ENCODE results near the gene TRIM52. TPM values are rescaled to one million over a fixed set of nuclear protein-coding genes. Genes with fewer than 3 reads are reported as not detected.

The TRIM52 gene
- total RNA-seq, 4 donors from 2014 or later = 15.1 to 33.3 (median 24.1) TPM

DNA sequence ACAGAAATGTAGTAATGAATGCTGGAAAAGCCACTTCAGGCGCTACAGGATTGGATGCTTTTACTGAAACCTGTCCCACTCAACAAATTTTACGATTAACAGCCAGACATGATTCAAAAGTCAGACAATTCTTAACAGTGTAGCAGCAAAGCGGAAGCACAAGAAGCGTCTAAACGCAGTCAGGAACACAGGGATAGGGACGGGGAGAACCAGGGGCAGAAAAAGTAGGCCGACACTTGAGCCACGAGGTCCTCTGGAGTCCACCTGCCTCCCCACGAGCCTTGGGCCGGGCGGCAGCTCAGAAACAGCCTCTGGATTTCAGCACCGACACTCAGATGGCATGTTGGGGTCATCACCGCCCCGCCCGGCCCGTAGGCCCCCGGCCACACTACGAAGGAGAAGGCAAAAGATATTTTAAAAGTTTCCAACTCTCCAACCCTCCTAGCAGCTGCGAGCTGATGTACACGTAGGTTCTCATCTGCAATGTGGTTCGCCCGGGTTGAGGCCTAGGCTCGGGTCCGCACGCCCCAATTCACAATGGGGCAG lies 17.9 kb downstream of the TRIM52 start:
- TF ChIP-seq, protein P1, sequence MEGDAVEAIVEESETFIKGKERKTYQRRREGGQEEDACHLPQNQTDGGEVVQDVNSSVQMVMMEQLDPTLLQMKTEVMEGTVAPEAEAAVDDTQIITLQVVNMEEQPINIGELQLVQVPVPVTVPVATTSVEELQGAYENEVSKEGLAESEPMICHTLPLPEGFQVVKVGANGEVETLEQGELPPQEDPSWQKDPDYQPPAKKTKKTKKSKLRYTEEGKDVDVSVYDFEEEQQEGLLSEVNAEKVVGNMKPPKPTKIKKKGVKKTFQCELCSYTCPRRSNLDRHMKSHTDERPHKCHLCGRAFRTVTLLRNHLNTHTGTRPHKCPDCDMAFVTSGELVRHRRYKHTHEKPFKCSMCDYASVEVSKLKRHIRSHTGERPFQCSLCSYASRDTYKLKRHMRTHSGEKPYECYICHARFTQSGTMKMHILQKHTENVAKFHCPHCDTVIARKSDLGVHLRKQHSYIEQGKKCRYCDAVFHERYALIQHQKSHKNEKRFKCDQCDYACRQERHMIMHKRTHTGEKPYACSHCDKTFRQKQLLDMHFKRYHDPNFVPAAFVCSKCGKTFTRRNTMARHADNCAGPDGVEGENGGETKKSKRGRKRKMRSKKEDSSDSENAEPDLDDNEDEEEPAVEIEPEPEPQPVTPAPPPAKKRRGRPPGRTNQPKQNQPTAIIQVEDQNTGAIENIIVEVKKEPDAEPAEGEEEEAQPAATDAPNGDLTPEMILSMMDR (IDR thresholded peaks at IDR 0.05; ENCODE audit: low read depth) = no peak

DNA sequence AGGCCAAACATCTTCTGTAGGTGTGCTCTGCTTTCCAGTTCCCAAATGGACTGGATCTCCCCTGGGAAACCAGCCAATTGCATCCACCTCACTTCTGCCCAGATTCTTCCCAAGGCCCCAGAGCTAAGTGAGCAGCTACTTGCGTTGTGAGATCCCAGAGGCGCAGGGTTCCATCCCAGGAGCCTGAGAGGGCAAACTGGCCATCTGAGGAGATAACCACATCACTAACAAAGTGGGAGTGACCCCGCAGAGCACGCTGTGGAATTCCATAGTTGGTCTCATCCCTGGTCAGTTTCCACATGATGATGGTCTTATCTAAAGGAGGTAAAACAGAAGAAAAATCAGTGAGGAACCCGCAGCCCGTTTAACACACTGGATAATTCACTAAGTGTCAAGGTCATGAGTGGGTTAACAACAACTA lies 18.9 kb downstream of the TRIM52 start:
- TF ChIP-seq, protein P1 (IDR thresholded peaks at IDR 0.05; ENCODE audit: low read depth) = no peak

DNA sequence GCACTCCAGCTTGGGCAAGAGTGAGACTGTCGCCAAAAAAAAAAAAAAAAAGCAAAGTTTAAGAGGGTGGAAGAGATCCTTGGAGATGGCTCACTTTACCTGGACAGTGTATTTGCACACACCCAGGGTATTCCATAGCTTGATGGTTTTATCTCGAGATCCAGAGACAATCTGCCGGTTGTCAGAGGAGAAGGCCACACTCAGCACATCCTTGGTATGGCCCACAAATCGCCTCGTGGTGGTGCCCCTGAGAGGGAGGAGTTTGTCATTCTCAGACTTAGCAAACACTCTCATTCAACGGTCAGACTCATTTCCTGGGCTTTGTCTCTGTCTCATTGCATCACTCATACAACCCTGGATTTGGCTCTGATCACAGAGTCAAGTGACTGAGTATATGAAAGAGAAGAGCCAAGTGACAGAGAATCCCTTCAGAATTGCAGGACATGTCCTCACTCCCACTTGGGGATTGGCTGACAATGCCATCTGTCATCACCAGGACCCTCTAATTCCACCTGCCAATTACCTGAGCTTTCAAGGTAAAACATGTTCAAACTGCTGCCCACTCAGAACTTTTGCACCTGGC lies 19.5 kb downstream of the TRIM52 start:
- TF ChIP-seq, protein P1 (IDR thresholded peaks at IDR 0.05; ENCODE audit: low read depth) = no peak

DNA sequence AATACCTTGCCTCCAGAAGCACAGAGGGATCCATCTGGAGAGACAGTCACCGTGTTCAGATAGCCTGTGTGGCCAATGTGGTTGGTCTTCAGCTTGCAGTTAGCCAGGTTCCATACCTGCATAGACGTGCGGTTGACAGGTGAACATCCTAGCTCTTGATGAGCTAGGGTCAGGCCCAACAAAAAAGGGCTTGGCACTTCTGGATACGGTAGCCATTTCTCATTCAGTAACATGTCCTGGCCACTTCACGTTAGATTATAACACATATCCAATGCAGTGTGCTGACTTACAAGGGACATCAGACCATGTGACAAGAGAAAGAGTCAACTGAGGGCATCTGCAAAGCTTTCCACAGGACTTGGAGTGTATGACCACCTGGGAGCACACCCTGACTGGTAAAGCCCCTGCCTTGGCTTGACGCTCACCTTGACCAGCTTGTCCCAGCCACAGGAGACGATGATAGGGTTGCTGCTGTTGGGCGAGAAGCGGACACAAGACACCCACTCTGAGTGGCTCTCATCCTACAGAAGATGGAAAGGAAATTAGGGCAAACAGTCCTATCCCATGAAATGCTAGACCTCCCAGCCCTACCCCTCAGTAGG lies 21.8 kb downstream of the TRIM52 start:
- TF ChIP-seq, protein P1 (IDR thresholded peaks at IDR 0.05; ENCODE audit: low read depth) = no peak

DNA sequence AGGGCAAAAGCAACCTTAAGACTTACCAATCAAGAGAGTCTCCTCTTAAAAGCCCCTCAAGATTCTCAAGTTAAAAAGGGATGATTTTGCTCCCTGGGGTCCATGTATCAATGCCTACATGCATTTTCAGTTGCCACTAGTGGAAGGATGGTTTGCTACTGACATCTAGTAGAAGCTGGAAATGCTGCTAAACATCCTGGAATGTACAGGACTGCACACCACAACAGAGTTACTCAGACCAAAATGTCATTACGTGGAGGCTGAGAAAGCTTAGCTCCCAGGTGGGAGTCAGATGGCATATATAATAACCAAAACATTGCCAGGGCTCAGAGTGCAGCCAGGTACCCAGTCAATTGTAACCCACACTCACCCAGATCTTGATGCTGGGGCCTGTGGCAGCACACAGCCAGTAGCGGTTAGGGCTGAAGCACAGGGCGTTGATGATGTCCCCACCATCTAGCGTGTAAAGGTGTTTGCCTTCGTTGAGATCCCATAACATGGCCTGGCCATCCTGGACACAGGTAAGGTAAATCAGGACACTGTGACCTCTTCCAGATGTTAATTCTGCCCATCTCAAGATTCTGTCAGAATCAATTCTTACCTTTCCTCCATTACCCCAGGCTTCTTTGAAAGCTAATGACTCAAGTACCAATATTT lies 23.1 kb downstream of the TRIM52 start:
- TF ChIP-seq, protein P1 (IDR thresholded peaks at IDR 0.05; ENCODE audit: low read depth) = no peak

DNA sequence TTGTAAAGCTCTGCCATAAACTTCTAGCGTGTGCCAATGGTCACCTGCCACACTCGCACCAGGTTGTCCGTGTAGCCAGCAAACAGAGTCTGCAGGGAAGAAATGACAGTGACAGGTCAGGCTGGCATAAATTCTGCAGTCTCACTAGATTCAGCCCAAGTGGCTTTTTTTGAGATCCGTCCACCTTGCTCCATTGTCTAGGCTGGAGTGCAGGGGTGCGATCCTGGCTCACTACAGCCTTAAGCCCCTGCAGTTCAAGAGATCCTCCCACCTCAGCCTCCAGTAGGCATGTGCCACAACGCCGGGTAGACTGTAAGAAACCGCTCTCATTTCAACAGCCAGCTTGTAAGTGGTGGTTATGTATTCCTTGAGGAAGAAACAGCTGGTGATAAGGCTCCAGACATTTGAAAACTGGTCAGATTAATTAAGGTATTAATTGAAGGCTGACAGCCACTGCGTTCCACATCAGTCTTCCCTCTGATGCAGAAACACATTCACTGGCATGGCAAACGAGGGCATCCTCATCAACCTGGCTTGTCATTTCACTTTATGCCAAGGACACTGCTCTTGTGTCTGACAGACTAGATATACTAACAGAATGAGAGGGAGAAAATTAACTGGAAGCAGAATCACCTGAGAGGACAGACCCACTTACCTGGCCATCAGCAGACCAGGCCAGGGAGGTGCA lies 23.8 kb downstream of the TRIM52 start:
- TF ChIP-seq, protein P1 (IDR thresholded peaks at IDR 0.05; ENCODE audit: low read depth) = no peak

DNA sequence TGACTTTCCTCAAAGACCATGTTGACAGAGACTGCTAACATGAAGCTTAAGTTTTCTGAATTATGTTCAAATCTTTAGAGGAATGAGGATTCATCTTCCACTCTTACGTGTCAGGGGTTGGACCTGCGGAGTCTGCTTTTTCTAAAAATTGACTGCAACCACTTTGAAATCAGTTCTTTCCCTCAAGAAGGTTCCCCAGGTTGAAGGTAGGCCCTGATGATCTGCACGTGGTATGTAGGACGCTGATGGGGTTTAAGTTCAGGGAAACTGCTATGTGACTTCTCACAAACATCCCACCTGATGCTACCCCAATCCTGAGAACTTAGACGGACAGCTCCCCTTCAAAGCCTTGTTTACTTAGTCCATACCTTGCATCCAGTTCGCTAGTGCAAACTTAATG lies 24.5 kb downstream of the TRIM52 start:
- TF ChIP-seq, protein P1 (IDR thresholded peaks at IDR 0.05; ENCODE audit: low read depth) = no peak

Measured in subcutaneous adipose tissue (tissue), 4 donors.